Hepatic stellate cell (primary cell): ENCODE measurements around the gene ACOXL.
"Not testable (repeated sequence)": the region's sequence is repeated elsewhere in the genome, so short reads cannot be mapped to it uniquely, and the experiment has no call there.

Experiments
- DNase-seq: peaks from one replicate; pipeline ENCODE4 v3.0.0; 2011; ENCODE audit warnings: low spot score

ACOXL gene

DNA sequence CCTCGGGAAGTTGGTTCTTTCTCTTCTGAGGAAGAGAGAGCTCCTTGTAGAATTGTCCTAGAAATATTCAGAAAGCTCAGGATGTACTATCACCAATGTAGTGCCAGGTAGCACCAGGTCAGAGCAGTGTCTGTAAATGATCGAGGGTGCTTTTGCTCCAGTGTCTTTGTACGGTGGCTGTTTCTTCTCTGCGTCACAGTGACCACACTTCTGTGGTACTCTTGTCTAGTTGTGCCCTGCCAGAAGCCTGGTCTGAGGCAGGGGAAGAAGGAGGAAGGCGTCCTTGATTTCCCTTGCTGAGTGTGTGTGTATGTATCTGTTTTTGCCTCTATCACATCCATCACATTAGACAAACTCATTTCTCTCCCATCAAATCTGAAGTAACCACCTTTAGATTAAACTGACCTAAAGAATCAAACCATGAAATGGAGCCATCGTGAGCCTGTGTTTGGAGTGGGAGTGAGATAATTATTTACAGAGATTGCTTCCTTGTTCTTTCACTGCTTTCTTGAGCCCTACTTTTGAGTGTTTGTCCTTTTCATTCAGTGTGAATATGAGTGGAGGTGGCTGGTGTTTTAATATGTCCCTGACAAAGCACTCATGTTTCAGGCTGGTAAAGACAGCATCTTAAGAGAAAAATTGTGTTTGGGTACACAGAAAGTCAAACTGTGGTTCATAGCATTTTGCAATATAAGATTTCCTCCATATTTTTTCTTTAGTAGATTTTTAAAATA lies 97.2 kb downstream of the ACOXL start:
- no peak for DNase-seq

DNA sequence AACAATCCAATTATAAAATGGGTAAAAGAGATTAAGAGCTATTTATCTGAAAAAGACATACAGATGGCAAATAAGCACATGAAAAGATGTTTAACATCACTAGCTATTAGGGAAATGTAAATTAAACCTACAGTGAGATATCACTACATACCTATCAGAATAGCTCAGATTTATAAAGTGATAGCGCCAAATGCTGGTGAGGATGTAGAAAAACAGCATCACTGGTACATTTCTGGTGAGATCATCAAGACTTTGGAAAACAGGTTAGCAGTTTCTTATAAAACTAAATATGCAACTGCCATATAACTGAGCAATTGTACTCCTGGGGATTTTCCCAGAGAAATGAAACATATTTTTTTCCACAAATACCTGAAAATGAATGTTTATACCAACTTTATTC lies 100.4 kb downstream of the ACOXL start:
- DNase-seq: no peak

DNA sequence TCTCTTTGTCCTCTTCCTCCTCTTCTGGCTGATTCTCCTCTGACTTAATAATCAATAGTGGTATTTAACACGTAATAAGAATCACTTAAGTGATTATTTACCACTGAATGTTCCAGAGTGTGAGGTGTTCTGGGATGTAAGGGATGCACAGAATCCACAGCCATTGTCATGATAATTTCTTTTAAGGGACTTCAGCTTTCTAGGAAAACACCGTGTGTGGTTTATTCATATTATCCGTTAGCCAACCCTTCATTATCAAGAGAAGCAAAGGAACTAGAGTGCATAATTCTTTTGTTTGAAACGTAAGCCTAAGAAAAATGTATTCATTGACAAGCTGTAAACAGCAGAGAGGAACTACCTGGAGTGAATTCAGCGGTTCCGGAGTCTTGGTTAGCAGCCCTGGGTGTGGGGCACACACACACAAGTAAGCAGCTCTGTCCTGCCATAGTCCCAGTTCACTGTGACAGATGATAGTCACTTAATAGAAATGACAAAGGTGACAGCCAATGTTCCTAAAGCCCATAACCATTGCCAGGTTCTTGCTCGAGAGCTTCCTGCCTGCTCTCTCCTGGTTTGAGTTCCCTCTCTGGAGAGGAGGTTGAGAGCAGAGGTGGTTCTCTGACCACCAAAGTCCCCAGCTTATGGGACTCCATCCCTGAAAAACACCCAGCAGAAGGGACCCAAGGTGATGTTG lies 101.9 kb downstream of the ACOXL start:
- DNase-seq: no peak

DNA sequence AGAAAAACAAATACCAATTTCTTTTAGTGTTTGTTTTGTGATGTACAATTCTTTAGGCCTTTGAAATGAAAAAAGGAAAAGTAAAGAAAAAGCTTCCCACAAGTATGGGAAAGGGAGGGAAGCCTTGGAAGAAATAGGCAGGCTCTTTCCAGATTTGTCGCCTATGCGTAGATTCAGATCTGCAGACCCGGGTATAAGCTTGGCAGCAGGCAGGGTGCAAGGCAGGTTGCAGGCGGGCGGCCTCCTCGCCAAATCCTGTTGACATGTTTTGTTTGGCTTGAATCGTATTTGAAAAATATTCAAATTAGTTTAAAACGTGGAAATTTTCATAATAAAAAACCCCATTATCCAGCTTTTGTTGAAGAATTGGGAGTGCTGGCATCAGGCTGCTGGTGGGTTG lies 104.3 kb downstream of the ACOXL start:
- DNase-seq: no peak

- no peak for DNase-seq
Observed at GRCh38 chr2:110837446-110838409, 105.4 kb downstream of the ACOXL start.

DNA sequence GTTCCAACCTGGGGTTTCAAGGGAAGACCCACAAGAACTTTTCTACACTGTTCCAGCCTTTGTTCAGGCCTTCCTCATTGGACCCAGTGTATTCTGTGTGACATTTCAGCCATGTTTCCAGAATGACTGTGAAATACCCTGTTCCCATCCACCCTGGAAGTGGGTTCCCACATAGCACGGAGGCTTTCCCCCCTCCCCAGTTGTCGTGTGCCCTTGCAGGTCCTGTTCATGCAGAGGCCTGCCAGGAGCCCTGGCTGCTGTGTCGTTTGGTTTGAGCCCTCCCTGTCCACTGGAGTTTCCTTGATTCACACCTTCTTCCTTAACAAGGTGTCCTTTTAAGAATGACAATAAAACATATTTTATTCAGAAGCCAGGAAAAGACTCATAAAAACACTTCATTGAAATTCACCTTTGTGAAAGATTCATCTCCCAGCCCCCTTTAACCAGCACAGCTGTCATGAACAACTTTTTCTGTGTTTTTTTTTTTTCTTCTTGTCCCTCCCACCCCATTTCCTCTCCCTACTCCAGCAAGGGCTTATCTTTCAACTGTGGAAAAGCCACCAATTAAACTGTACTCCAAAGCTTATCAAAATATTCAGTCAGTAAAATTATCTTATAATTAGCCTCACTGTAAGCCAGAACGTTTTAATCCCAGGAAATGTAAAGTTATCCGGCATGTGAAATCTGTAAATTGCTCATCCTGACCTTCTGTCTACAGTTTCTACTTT lies 106.4 kb downstream of the ACOXL start:
- DNase-seq: no peak

DNA sequence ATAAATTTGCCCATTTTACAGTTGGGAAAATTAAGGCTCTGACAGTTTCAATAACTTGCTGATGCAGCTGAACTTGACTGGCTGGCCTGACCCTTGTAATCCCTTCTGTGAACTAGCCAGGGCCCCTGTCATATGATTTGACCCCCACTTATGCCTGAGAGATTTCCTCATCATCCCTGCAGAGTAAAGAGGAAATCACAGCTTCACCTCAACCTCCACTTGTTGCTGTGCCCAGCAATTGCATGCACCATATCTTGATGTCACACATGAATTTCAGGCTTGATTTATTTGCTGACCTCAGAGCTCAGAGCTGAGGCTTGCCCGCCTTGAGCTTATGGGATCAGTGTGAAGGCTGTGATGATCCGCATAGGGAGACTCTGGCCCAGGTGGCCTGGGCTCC lies 108.1 kb downstream of the ACOXL start:
- DNase-seq: no peak

DNA sequence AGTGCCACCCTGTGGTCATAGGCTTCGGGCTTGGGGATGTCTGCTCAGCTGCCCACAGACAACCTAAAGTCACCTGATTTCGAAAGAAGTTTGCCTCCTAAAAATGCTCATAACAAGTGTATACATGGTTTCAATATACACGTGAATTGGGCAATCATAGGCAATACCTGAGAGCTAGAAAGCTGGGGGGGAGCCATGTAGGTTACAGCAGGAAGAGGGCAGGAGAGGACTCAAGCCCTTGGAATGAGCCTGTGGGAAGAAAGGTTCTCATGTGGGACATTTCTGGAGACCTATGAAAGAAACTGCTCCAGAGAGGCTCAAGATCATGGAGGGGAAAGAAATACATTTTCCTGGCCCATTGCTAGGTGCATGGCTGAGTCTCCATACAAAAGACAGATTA lies 109.7 kb downstream of the ACOXL start:
- DNase-seq: no peak

- DNase-seq: no peak
Observed at GRCh38 chr2:110843496-110843895, 111.1 kb downstream of the ACOXL start.

DNA sequence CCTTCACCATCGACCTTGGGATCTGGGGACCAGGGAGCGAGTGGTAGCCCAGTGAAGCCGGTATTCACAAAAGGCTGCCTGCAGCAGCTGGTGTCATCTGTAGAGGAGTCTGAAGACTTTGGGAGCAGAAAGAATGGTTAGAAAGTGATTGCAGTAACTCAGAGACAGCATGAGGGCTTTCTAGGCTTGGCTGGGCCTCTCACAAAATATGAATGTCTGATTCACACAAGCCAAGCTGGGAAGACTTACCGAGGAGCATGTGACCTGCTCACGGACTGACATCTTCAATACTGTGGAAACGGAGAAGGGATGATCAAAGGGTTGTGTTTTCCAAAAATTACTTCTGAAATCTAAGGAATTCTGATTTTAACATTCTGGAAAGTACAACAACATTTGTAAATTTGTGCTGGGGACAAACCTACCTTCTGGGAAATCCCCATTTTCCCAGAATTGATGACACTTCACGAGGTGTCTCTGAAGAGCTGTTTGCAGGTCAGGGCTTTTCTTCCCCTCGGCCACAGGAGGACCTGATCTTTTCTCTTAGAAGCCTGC lies 111.7 kb downstream of the ACOXL start:
- DNase-seq: no peak

GRCh38 chr2:110847651-110848050 lies 115.3 kb downstream of the ACOXL start:
- DNase-seq: no peak

DNA sequence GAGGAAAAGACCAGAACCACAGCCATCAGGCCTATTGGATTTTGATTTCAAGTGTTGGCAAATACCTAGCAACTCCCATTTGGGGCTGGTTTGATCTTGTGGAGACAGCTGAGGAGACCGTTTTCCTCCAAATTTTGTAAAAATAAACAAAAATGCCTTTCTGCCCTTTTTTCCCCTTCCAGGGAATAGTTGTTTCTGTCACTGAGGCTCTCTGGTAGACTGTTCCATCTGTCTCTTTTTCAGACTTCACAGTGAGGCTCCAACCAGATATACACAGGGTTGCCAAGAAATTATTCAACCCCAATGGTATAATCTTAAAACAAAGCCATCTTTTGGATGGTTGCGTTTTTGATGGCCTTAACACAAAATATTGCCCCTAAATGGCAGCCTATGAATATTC lies 115.7 kb downstream of the ACOXL start:
- no peak for DNase-seq

DNA sequence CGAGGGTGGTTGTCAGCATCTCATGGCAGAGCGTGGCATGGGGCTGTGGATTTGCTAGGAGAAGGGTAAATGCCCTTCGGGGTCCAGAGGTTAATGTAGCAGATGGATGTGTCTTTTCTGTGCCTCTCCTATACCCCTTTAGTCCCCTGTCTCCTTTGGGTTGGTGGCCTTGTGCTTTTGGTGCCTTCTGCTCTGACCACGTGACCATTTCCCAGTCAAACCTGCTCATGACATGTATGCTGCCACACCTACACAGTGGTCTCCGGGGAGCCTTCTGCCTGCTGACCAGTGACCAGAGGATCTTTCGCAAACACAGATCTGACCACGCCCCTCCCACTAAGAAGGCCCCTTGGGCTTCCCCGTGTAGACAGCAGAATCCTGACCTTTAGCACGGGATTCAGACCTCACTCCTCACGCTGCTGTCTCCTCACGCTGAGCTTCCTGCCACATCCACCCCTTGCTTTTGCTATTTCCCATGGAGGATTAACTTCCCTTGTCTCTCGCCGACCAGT lies 116.2 kb downstream of the ACOXL start:
- no peak for DNase-seq

- no peak for DNase-seq
Observed at GRCh38 chr2:110851531-110851930, 119.2 kb downstream of the ACOXL start.

GRCh38 chr2:110852051-110852450 lies 119.7 kb downstream of the ACOXL start:
- no peak for DNase-seq

GRCh38 chr2:110852541-110853263 lies 120.3 kb downstream of the ACOXL start:
- DNase-seq: no peak

DNA sequence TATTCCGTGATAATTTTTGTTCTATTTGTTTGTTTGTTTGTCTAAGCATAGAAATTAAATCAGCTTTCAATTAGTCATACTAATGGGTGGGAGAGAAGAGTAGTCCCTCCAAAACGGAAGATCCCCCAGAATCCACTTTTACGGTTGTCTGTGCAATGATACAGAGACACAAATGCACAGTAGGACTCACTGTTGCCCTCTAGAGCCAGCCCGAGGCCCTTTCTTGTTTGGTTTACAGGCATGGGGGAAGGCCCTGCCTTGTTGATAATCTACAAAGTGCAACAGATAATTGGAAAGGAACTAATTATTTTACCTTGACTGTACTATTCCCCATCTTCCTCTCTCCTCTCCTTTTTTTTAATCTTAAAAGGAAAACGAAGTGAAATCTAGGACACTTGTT lies 121.1 kb downstream of the ACOXL start:
- no peak for DNase-seq

DNA sequence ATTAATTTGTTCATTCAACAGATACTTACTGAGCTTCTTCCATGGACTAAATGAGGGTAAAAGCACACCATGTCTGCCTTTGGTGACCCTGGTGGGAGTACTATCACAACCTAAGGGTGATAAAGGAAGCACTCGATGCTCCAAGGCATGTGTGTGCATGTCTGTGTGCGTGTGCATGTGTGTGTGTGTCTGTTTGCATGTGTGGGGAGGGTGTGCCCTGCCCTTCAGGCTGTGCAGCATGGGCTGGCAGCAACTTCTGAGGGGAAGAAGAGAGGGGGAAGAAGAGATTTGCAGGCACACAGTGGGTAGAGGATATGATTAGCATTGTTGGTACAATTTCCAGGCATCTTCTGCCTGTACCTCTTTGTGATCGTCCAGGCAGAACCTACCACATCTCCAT lies 121.6 kb downstream of the ACOXL start:
- no peak for DNase-seq

DNA sequence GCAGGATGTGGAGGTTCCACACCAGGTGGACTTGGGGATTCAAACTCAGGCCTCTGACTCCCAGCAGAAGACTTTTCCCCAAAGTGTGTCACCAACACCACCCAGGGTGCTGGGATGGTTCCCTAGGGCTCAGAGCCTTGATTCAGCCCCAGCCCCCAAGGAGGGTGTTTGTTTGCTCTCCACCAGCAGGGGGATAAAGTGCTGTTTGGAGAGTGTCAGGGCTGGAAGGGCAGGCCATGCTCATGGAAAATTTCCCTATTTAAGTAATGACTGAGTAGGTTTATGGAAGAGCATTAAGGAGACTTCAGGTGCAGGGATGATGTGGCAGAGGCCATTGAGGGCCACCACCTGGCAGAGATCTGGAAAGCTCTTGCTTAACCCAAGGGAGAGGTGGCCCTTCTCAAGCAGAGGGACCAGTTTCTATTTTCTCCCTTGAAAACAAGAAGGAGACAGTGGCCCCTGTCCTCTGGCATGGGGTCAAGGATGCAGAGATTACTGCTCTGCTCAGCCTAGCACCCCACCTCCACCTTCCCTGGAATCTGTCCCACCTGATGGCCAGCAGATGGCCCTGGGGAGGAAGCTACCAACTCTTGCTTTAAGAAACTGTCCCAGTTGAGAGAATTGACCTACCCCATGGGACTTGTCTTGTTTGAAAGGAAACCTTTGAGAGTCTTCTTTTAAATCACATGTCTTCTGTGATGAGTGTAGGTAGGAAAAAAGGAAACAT lies 122.1 kb downstream of the ACOXL start:
- no peak for DNase-seq

DNA sequence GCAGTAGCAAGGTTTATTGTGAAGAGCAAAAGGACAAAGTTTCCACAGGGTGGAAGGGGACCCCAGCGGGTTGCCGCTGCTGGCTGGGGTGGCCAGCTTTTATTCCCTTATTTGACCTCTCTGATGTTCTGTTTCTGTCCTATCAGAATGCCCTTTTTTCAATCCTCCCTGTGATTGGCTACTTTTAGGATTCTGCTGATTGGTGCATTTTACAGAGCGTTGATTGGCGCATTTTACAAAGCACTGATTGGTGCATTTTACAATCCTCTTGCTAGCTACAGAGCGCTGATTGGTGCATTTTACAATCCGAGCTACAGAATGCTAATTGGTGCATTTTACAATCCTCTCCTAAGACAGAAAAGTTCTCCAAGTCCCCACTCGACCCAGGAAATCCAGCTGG lies 123.5 kb downstream of the ACOXL start:
- DNase-seq: not testable (repeated sequence)
